Amniotic stem cell (primary cell): ENCODE data around the gene MARVELD2.

ENCODE experiments used
- DNase-seq: peaks from one replicate; lab custom pipeline; 2025; lab: John Stamatoyannopoulos, UW

MARVELD2 gene

DNA sequence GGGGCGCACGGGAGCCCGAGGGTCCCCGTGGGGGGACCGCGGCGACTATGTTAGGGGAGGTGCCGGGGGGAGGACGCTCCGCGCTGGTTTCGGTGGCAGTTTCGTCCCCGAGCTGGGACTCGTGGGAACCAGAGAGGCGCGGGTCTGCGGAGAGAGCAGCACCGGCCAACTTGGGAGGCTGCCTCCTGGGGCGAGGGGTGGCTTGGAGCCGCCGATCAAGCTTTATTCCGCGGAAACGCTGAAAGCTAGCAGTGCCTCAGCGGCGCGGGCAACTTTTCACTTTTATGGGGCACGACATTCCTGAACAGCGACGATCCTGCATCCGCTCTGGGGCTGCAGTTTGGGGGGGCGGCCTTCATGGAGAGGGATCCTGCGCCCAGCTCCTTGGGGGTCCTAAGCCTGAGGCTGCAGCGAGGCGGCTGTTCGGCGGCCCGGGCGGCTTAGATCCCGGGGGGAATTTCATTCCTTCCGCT, 78.0 kb downstream of the MARVELD2 start:
- no peak for DNase-seq

DNA sequence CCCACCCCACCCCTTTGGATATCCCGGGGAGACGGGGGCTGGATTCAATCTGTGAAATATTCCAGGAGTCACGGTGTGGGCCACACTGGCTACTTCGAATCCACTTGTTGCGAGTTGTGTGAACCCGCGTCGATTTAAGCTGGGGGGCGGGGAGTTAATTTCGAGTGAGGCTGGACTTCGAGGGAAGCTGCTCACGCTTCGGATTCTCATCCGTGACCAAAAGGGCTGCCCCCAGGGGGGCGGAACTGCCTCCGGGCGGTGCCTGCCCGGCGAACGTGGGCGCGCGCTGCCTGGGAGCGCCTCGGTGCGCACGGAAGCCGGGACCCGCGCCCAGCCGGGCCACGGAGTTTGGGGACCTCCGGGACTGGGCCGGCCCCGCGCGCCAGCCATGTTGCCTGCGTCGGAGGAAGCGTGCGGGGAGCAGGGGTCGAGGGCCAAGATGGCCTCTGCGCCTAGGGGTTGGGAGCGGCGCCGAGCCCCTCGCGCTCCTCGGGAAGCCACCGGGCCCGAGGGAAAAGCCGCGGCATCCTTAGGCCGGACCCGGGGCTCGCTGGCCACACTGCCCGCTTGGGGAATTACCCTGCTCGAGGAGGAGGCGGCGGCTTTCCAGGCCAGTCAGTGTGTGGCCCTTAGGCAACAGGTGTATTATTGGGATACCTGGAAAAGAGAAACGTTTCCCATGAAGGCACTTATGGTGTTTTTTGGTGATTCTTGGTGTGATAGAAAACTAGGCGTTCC, 78.6 kb downstream of the MARVELD2 start:
- DNase-seq: no peak
